Measurements from ENCODE around the gene PGC.

DNA sequence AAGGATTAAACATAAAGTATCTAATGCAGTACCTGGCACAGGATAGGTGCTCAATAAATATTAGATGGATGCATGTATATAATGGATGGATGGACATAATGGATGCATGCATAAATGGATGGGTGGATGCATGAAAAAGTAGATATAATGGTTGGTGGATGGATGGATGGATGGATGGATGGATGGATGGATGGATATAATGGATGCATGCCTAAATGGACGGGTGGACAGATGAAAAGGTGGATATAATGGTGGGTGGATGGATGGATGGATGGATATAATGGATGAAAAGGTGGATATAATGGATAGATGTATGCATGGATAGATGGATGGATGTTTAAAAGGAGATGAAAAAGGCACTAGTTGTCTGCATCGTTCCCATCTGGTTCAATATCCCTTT, 37.8 kb downstream of the PGC start:
- TF ChIP-seq, protein P1, sequence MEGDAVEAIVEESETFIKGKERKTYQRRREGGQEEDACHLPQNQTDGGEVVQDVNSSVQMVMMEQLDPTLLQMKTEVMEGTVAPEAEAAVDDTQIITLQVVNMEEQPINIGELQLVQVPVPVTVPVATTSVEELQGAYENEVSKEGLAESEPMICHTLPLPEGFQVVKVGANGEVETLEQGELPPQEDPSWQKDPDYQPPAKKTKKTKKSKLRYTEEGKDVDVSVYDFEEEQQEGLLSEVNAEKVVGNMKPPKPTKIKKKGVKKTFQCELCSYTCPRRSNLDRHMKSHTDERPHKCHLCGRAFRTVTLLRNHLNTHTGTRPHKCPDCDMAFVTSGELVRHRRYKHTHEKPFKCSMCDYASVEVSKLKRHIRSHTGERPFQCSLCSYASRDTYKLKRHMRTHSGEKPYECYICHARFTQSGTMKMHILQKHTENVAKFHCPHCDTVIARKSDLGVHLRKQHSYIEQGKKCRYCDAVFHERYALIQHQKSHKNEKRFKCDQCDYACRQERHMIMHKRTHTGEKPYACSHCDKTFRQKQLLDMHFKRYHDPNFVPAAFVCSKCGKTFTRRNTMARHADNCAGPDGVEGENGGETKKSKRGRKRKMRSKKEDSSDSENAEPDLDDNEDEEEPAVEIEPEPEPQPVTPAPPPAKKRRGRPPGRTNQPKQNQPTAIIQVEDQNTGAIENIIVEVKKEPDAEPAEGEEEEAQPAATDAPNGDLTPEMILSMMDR (IDR thresholded peaks at IDR 0.05), result no peak
- TF ChIP-seq POLR2AphosphoS5 (IDR thresholded peaks at IDR 0.05), result no peak
- no peak for TF ChIP-seq POLR2A (IDR thresholded peaks at IDR 0.05)
- no peak for TF ChIP-seq EP300 (IDR thresholded peaks at IDR 0.05)
